LNCaP clone FGC (cell line): ENCODE data around the gene SMCO3.

Experiments
- DNase-seq: peaks from one replicate; pipeline ENCODE4 v3.0.0-alpha.2; 2011; ENCODE audit warnings: low read depth
- H3K4me3 ChIP-seq: 2 replicates; pipeline ENCODE4 v1.5.1; 2011; ENCODE audit warnings: mild to moderate bottlenecking, low read depth, low read length, control low read depth
- TF ChIP-seq, protein P1 (sequence below): IDR thresholded peaks from 2 replicates; pipeline ENCODE4 v1.5.1; 2012; ENCODE audit warnings: mild to moderate bottlenecking; ENCODE audit not compliant: control insufficient read depth, insufficient read depth; ENCODE audit errors: extremely low read depth

Gene SMCO3

DNA sequence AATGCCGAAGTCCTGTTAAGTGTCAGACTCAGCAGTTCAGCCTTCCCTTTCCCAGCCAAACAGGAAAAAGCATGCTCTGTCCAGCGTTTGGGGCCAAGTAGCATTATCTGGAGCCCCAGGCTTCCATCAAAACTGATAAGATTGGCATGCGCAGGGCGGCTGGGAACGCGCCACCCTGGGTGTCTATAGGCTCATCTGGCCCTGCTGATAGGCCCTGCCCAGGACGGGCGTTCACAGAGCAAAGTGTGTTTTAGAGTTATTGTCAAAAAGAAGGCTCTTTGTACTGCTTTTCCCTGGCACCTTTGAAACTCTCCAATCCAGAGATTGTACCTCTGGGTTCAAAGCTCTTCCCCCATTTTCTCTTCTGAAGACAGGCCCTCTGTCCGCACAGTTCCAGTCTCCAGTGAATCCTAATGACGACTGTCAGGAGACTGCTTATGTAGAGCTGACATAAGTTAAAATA, 29.5 kb upstream of the SMCO3 start, which contains the start of gene ART4:
Gene ART4 (minus strand): TSS at position 102 of the 463 bp plus-strand sequence. CDS start 413 bp downstream, outside the sequence.
- TF ChIP-seq, protein P1, sequence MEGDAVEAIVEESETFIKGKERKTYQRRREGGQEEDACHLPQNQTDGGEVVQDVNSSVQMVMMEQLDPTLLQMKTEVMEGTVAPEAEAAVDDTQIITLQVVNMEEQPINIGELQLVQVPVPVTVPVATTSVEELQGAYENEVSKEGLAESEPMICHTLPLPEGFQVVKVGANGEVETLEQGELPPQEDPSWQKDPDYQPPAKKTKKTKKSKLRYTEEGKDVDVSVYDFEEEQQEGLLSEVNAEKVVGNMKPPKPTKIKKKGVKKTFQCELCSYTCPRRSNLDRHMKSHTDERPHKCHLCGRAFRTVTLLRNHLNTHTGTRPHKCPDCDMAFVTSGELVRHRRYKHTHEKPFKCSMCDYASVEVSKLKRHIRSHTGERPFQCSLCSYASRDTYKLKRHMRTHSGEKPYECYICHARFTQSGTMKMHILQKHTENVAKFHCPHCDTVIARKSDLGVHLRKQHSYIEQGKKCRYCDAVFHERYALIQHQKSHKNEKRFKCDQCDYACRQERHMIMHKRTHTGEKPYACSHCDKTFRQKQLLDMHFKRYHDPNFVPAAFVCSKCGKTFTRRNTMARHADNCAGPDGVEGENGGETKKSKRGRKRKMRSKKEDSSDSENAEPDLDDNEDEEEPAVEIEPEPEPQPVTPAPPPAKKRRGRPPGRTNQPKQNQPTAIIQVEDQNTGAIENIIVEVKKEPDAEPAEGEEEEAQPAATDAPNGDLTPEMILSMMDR = no peak
- no peak for DNase-seq

GRCh38 chr12:14842315-14842714, 28.3 kb upstream of the SMCO3 start:
- H3K4me3 ChIP-seq = no peak overlapping the region
- no peak for DNase-seq
- TF ChIP-seq, protein P1 = no peak

More for the DNA sequence above, 29.5 kb upstream of the SMCO3 start, which contains the start of gene ART4:
- H3K4me3 ChIP-seq = no peak within 1 kb of the TSS

- TF ChIP-seq, protein P1 = no peak
- no peak overlapping the region for H3K4me3 ChIP-seq
These were observed 27.8 kb upstream of the SMCO3 start for GRCh38 chr12:14841761-14842160.

DNA sequence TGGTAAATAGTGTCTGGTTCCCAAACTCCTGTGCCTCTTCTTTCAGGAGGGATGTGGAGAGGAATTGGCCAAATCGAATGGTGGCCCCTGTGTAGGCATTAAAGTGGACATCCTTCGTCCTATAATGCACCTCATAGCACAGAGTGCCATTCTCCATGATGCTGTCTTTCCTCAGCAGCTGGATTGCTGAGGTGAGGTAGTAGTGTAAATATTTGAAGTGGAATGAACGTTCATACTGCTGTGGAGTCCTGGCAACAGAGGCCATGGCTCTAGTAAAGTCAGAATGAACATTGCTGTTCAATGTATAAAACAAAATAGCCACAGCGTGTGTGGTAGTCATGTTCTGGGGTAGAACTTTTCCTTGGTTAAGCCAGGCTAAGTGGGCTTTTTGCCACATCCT, 26.6 kb upstream of the SMCO3 start:
- TF ChIP-seq, protein P1 = no peak
- DNase-seq = no peak
- H3K4me3 ChIP-seq = no peak overlapping the region

More at GRCh38 chr12:14841761-14842160, 27.8 kb upstream of the SMCO3 start:
- DNase-seq = no peak

DNA sequence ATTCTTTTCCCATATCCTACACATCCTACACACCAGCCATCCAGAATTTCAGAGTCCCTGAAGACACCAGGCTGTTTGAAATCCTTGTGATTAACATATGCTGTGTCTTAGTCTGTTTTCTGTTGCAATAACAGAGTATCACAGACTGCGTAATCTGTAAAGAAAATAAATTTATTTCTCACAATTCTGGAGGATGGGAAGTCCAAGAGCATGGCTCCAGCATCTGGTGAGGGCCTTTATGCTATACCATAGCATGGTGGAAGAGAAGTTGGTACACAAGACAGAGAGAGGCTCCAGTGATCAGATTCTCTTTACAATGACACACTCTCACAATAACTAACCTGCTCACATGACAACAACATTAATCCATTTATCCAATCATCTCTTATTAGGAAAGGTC, 25.3 kb upstream of the SMCO3 start:
- TF ChIP-seq, protein P1 = no peak
- DNase-seq = no peak
- no peak overlapping the region for H3K4me3 ChIP-seq

DNA sequence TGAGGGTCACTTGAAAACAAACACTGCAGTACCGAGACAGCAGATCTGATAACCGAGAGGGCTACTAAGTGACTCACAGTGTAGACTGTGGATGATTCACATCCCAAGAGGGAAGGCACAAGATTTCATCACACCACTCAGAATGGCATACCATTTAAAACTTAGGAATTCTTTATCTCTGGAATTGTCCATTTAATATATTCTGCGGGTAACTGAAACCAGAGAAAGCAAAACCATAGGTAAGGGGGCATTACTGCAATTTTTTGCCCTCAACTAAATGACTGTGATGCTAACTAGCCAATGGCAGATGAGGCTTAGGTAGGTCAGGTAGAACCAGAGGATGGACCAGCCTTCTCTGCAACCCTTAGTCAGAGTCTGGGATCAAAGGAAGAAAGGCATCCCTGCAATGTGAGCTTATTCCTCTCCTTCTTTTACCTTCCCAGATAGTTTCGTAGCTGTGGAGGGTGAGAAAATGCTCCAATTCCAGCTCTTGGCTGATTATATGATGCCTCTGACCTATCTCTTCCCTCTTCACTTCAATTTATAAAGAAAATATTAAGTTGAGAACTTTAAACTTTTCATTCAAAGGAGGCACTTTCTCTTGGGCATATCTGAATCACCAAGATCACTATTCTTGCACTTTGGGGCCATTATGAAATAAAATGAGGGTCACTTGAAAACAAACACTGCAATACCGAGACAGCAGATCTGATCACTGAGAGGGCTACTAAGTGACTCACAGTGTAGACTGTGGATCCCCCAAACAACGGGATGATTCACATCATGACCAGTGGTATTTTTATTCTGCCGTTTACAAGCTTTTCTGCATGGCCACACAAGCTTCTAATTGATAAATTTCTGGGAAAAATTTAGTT, 22.6 kb upstream of the SMCO3 start:
- DNase-seq = no peak
- H3K4me3 ChIP-seq = no peak overlapping the region
- TF ChIP-seq, protein P1 = no peak
